A549 (cell line): ENCODE data around the gene DPEP3. TPM values are rescaled to one million over a fixed set of nuclear protein-coding genes. Genes with fewer than 3 reads are reported as not detected.
A peak's percentile ranks its signal among the peaks of the same experiment; 100 is the strongest.

Source experiments
- ATAC-seq, 2 experiments: fragments of 200-7000 bp in 1 of 2; fragments of >200 bp in 1 of 2; cut with Nextera tagmentation in 1 of 2; cut with Tn5 transposase in 1 of 2; 3 replicates each; pipeline versions ENCODE4 v1.8.0 to v1.9.1; 2018 to 2020; ENCODE audit warnings: mild to moderate bottlenecking in 1 of 2, moderate library complexity in 1 of 2
- CTCF ChIA-PET: fragments of 300-600 bp; sonication (Branson Sonifier 250); formaldehyde crosslinking; extraction: SDS; loops from one replicate; lab custom pipeline; 2021; ENCODE audit warnings: antibody characterized with exemption, inconsistent platforms; lab: Yijun Ruan, JAX
- POLR2A ChIA-PET: fragments of 350-600 bp; formaldehyde crosslinking; extraction: SDS; loops from one replicate; lab custom pipeline; 2021; ENCODE audit warnings: antibody characterized with exemption, inconsistent platforms; lab: Yijun Ruan, JAX
- DNase-seq, 2 experiments: peaks; one replicate each; pipeline versions ENCODE4 v3.0.0 to v3.0.0-alpha.2; 2011 to 2016; ENCODE audit warnings: low read depth in 1 of 2, low spot score in 1 of 2
- FAIRE-seq: peaks from 2 replicates; lab custom pipeline; 2011; peaks lifted over from hg19 to GRCh38; lab: Jason Lieb, UNC
- H3K27ac ChIP-seq, 2 experiments: fragments of >200 bp; sonication (Bioruptor Twin); formaldehyde crosslinking; 3 replicates each; pipeline ENCODE4 v1.5.1; 2016 to 2017
- H3K4me1 ChIP-seq: fragments of >200 bp; sonication (Bioruptor Twin); formaldehyde crosslinking; 3 replicates; pipeline ENCODE4 v1.6.1; 2016
- H3K4me2 ChIP-seq: fragments of >200 bp; sonication (Bioruptor Twin); formaldehyde crosslinking; 3 replicates; pipeline ENCODE4 v1.6.1; 2016
- H3K4me3 ChIP-seq: fragments of >200 bp; sonication (Bioruptor Twin); formaldehyde crosslinking; 3 replicates; pipeline ENCODE4 v1.5.1; 2016
- H3K9me3 ChIP-seq: fragments of >200 bp; sonication (Bioruptor Twin); formaldehyde crosslinking; 3 replicates; pipeline ENCODE4 v1.6.1; 2016
- CHD4 ChIP-seq: fragments of 200-600 bp; sonication (generic); IDR thresholded peaks from 2 replicates; pipeline ENCODE4 v1.6.1; 2016; ENCODE audit warnings: antibody characterized with exemption, mild to moderate bottlenecking, borderline replicate concordance
- EHF ChIP-seq: fragments of 250-450 bp; sonication (Bioruptor Pico); IDR thresholded peaks from 2 replicates; pipeline ENCODE4 v1.5.0; 2020; ENCODE audit warnings: mild to moderate bottlenecking
- EP300 ChIP-seq, 2 experiments: fragments of >200 bp; sonication (Bioruptor Twin); formaldehyde crosslinking; IDR thresholded peaks; 2 replicates in 1 of 2; 3 replicates in 1 of 2; pipeline ENCODE4 v1.6.1; 2016 to 2017
- FOSL2 ChIP-seq, 2 experiments: fragments of 450-650 bp in 1 of 2; fragments of >200 bp in 1 of 2; sonication (Bioruptor Twin) in 1 of 2; formaldehyde crosslinking; IDR thresholded peaks; 2 replicates each; pipeline versions ENCODE4 v1.5.0 to v1.6.1; 2016 to 2020; ENCODE audit warnings: mild to moderate bottlenecking in 1 of 2, moderate library complexity in 1 of 2
- FOXS1 ChIP-seq: fragments of 250-450 bp; sonication (Bioruptor Pico); IDR thresholded peaks from 2 replicates; pipeline ENCODE4 v1.5.0; 2020; ENCODE audit warnings: mild to moderate bottlenecking, moderate library complexity
- HEYL ChIP-seq: fragments of 250-450 bp; sonication (Bioruptor Pico); IDR thresholded peaks from 2 replicates; pipeline ENCODE4 v1.8.0; 2021; ENCODE audit warnings: mild to moderate bottlenecking, moderate library complexity
- HMGXB4 ChIP-seq: fragments of 250-450 bp; sonication (Bioruptor Pico); IDR thresholded peaks from 2 replicates; pipeline ENCODE4 v1.5.0; 2021; ENCODE audit warnings: mild to moderate bottlenecking, moderate library complexity, borderline replicate concordance
- HOXB13 ChIP-seq: fragments of 250-450 bp; sonication (Bioruptor Pico); IDR thresholded peaks from 2 replicates; pipeline ENCODE4 v1.5.0; 2020; ENCODE audit warnings: low read depth, mild to moderate bottlenecking, moderate library complexity
- JUN ChIP-seq, 2 experiments: fragments of >200 bp; sonication (Bioruptor Twin); formaldehyde crosslinking; IDR thresholded peaks; 2 replicates in 1 of 2; 3 replicates in 1 of 2; pipeline ENCODE4 v1.6.1; 2016 to 2017
- PHF8 ChIP-seq: fragments of 200-600 bp; sonication (generic); IDR thresholded peaks from 2 replicates; pipeline ENCODE4 v1.6.1; 2016; ENCODE audit warnings: low read depth, mild to moderate bottlenecking, antibody characterized with exemption, moderate library complexity, borderline replicate concordance
- POLR2A ChIP-seq: IDR thresholded peaks from 2 replicates; pipeline ENCODE4 v1.6.1; 2012; ENCODE audit warnings: mild to moderate bottlenecking, low read length
- REST ChIP-seq: fragments of 200-600 bp; sonication (generic); IDR thresholded peaks from 2 replicates; pipeline ENCODE4 v1.6.1; 2016; ENCODE audit warnings: antibody characterized with exemption, mild to moderate bottlenecking, moderate library complexity
- RNF2 ChIP-seq: fragments of 200-600 bp; sonication (generic); IDR thresholded peaks from 2 replicates; pipeline ENCODE4 v1.6.1; 2016; ENCODE audit warnings: low read depth, mild to moderate bottlenecking, antibody characterized with exemption, moderate library complexity, borderline replicate concordance
- SMC3 ChIP-seq: fragments of >200 bp; sonication (Bioruptor Twin); formaldehyde crosslinking; IDR thresholded peaks from 3 replicates; pipeline ENCODE4 v1.6.1; 2018; ENCODE audit warnings: inconsistent platforms
- SREBF2 ChIP-seq: fragments of 450-650 bp; IDR thresholded peaks from 2 replicates; pipeline ENCODE4 v1.6.1; 2014; ENCODE audit warnings: mild to moderate bottlenecking, moderate library complexity
- ZNF302 ChIP-seq: fragments of 250-450 bp; sonication (Bioruptor Pico); IDR thresholded peaks from 2 replicates; pipeline ENCODE4 v1.9.0; 2021; ENCODE audit warnings: inconsistent platforms, mild to moderate bottlenecking, moderate library complexity
- WGBS: methylation state at CpG from one replicate; pipeline ENCODE4 v1.1.6; 2017; ENCODE audit errors: missing lambda C conversion rate; 5-methylcytosine and 5-hydroxymethylcytosine counted together
- polyA plus RNA-seq, 4 experiments: library from polyadenylated mRNA; depleted of rRNA in 3 of 4; stranded (reverse); fragments of >200 nt; fragmentation: RNase III in 1 of 4; extraction: RNeasy Plus Mini Kit Qiagen cat#74134 plus additional on column Dnase treatment in 1 of 4; gene quantifications; 2 replicates in 3 of 4; 3 replicates in 1 of 4; pipeline ENCODE4 v1.2.3, GENCODE V29; 2011 to 2017
- TF ChIP-seq, protein P1 (sequence below): fragments of >200 bp; sonication (Bioruptor Twin); formaldehyde crosslinking; IDR thresholded peaks from 2 replicates; pipeline ENCODE4 v1.6.1; 2016
- TF ChIP-seq, protein P2 (sequence below): fragments of 250-450 bp; sonication (Bioruptor Pico); IDR thresholded peaks from 2 replicates; pipeline ENCODE4 v1.5.0; 2020; ENCODE audit warnings: low read depth, mild to moderate bottlenecking, moderate library complexity
- TF ChIP-seq, protein P3 (sequence below): fragments of >200 bp; sonication (Bioruptor Twin); formaldehyde crosslinking; IDR thresholded peaks from 3 replicates; pipeline ENCODE4 v1.5.1; 2016

DPEP3 gene
- polyA plus RNA-seq, 2 of the 4 experiments (the other 2 are of a cell fraction), result not detected

DNA sequence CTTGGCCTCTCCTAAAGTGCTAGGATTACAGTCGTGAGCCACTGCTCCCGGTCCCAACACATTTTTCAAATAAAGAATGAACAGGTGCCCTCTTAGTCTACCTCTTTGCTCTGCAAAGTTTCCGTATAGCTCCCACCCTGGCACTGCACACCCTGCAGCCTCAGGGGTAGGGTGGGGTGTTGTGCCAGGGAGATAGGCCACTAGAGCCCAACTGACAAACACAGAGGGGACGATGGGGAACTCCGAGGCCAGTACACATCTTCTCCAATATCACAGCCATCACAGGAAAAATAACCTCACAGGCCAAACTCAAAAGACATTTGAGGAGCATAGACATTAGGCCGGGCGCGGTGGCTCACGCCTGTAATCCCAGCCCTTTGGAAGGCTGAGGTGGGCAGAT is 9.2 kb downstream of the DPEP3 start (continued):
- no peak for TF ChIP-seq CHD4
- TF ChIP-seq, protein P1, sequence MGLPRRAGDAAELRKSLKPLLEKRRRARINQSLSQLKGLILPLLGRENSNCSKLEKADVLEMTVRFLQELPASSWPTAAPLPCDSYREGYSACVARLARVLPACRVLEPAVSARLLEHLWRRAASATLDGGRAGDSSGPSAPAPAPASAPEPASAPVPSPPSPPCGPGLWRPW, result no peak
- TF ChIP-seq, all 56 proteins: peak for 0

GRCh38 chr16:67969254-67970039 is 10.9 kb downstream of the DPEP3 start:
- 86% methylated on average over 27 of the region's 40 CpGs for whole genome bisulfite sequencing
- ATAC-seq, result no peak
- ChIA-PET POLR2A (no interaction called here), CTCF (interaction anchor here (0.6 to 2.1 kb wide), 4 partner anchors 12 to 71 kb away, joined by 3 to 11 read pairs (median 4); no protein-coding TSS in a partner anchor)
- Histone ChIP-seq H3K4me2 (peak overlapping the region; percentile 89), H3K4me3 (peak overlapping the region; percentile 95), H3K27ac (peak overlapping the region; percentile 94 to 95), H3K9me3 (no peaks in the 10 kb centered on the region), H3K4me1 (peaks cover 25% of the 10 kb centered on the region)
- no peak for FAIRE-seq
- TF ChIP-seq HOXB13 (CRISPR knock-in tag), result no peak
- TF ChIP-seq JUN (IDR thresholded peaks at IDR 0.05), result no peak
- TF ChIP-seq, protein P2, sequence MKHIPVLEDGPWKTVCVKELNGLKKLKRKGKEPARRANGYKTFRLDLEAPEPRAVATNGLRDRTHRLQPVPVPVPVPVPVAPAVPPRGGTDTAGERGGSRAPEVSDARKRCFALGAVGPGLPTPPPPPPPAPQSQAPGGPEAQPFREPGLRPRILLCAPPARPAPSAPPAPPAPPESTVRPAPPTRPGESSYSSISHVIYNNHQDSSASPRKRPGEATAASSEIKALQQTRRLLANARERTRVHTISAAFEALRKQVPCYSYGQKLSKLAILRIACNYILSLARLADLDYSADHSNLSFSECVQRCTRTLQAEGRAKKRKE, result no peak
- no peak for TF ChIP-seq SREBF2
- TF ChIP-seq EP300 (IDR thresholded peaks at IDR 0.05), result no peak
- no peak for TF ChIP-seq REST
- TF ChIP-seq CHD4, result no peak
- no peak for TF ChIP-seq HEYL (CRISPR knock-in tag)
- TF ChIP-seq EHF (CRISPR knock-in tag), result no peak
- no peak for TF ChIP-seq ZNF302 (CRISPR knock-in tag)
- no peak for TF ChIP-seq POLR2A
- TF ChIP-seq PHF8, result no peak
- TF ChIP-seq HMGXB4 (CRISPR knock-in tag), result no peak
- TF ChIP-seq, protein P3, sequence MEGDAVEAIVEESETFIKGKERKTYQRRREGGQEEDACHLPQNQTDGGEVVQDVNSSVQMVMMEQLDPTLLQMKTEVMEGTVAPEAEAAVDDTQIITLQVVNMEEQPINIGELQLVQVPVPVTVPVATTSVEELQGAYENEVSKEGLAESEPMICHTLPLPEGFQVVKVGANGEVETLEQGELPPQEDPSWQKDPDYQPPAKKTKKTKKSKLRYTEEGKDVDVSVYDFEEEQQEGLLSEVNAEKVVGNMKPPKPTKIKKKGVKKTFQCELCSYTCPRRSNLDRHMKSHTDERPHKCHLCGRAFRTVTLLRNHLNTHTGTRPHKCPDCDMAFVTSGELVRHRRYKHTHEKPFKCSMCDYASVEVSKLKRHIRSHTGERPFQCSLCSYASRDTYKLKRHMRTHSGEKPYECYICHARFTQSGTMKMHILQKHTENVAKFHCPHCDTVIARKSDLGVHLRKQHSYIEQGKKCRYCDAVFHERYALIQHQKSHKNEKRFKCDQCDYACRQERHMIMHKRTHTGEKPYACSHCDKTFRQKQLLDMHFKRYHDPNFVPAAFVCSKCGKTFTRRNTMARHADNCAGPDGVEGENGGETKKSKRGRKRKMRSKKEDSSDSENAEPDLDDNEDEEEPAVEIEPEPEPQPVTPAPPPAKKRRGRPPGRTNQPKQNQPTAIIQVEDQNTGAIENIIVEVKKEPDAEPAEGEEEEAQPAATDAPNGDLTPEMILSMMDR, result no peak
- no peak for TF ChIP-seq RNF2
- no peak for TF ChIP-seq FOSL2 (IDR thresholded peaks at IDR 0.05)
- TF ChIP-seq FOSL2 (CRISPR knock-in tag; IDR thresholded peaks at IDR 0.05), result no peak
- no peak for TF ChIP-seq FOXS1 (CRISPR knock-in tag)
- no peak for TF ChIP-seq SMC3
- no peak for DNase-seq
